Liver (tissue), 3 donors: ENCODE results near the gene PPP6R3.

ENCODE experiments used
- GABPA ChIP-seq, 2 donors: IDR thresholded peaks in 1 of 2; conservative IDR thresholded peaks in 1 of 2; 2 replicates each; pipeline ENCODE4 v1.6.1; 2016; ENCODE audit warnings: antibody characterized with exemption in 2 of 2, mild to moderate bottlenecking in 1 of 2, moderate library complexity in 1 of 2
- TF ChIP-seq, protein P1 (sequence below): fragments of 150-350 bp; IDR thresholded peaks from 2 replicates; pipeline ENCODE4 v1.5.1; 2017; ENCODE audit warnings: improper control_type of control experiment, low read depth, low read length; ENCODE audit not compliant: missing input control
- TF ChIP-seq, protein P2 (sequence below): IDR thresholded peaks from 2 replicates; pipeline ENCODE4 v1.6.1; 2016; ENCODE audit warnings: antibody characterized with exemption, mild to moderate bottlenecking
- donor health status: healthy.
- donor health status: healthy.

DNA sequence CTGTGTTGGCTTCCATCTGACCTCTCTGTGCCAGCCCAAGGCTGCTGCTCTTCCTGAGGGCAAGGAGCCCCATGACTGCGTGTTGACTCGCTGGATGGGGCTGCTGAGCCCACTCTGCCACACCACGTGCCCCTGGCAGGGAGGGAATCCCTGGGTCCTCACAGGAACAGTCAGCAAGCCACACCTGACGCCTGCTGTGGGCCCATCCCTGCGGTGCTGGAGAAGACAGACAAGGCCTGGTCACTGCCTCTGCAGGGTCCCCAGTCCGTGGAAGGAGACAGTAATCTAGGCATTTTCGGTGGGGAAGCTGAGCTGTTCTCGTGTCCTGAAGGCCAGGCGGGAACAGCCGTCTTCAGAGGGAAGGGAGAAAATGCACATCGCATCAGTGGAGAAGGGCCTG, 10.6 kb upstream of the PPP6R3 start:
- TF ChIP-seq, protein P1, sequence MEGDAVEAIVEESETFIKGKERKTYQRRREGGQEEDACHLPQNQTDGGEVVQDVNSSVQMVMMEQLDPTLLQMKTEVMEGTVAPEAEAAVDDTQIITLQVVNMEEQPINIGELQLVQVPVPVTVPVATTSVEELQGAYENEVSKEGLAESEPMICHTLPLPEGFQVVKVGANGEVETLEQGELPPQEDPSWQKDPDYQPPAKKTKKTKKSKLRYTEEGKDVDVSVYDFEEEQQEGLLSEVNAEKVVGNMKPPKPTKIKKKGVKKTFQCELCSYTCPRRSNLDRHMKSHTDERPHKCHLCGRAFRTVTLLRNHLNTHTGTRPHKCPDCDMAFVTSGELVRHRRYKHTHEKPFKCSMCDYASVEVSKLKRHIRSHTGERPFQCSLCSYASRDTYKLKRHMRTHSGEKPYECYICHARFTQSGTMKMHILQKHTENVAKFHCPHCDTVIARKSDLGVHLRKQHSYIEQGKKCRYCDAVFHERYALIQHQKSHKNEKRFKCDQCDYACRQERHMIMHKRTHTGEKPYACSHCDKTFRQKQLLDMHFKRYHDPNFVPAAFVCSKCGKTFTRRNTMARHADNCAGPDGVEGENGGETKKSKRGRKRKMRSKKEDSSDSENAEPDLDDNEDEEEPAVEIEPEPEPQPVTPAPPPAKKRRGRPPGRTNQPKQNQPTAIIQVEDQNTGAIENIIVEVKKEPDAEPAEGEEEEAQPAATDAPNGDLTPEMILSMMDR: no peak
- TF ChIP-seq, protein P2, sequence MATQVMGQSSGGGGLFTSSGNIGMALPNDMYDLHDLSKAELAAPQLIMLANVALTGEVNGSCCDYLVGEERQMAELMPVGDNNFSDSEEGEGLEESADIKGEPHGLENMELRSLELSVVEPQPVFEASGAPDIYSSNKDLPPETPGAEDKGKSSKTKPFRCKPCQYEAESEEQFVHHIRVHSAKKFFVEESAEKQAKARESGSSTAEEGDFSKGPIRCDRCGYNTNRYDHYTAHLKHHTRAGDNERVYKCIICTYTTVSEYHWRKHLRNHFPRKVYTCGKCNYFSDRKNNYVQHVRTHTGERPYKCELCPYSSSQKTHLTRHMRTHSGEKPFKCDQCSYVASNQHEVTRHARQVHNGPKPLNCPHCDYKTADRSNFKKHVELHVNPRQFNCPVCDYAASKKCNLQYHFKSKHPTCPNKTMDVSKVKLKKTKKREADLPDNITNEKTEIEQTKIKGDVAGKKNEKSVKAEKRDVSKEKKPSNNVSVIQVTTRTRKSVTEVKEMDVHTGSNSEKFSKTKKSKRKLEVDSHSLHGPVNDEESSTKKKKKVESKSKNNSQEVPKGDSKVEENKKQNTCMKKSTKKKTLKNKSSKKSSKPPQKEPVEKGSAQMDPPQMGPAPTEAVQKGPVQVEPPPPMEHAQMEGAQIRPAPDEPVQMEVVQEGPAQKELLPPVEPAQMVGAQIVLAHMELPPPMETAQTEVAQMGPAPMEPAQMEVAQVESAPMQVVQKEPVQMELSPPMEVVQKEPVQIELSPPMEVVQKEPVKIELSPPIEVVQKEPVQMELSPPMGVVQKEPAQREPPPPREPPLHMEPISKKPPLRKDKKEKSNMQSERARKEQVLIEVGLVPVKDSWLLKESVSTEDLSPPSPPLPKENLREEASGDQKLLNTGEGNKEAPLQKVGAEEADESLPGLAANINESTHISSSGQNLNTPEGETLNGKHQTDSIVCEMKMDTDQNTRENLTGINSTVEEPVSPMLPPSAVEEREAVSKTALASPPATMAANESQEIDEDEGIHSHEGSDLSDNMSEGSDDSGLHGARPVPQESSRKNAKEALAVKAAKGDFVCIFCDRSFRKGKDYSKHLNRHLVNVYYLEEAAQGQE: no peak
- no peak for TF ChIP-seq GABPA (IDR thresholded peaks at IDR 0.05 in 1 of 2, conservative IDR thresholded peaks at IDR 0.05 in 1 of 2)
